Lower lobe of right lung (tissue), 2 donors: Measurements from ENCODE around the gene MDFI. TPM values are rescaled to one million over a fixed set of nuclear protein-coding genes. Genes with fewer than 3 reads are reported as not detected.

Experiments used
- ATAC-seq, 2 donors: fragments of 200-7000 bp; cut with Tn5 transposase; one replicate each; pipeline ENCODE4 v1.9.1; 2020 to 2022; ENCODE audit warnings: mild to moderate bottlenecking in 2 of 2, moderate library complexity in 2 of 2
- DNase-seq: peaks from one replicate; pipeline ENCODE4 v3.0.0-alpha.2; 2020
- H3K27ac ChIP-seq: fragments of 200-600 bp; one replicate; pipeline ENCODE4 v1.8.0; 2022
- H3K27me3 ChIP-seq: fragments of 200-600 bp; one replicate; pipeline ENCODE4 v1.8.0; 2022; ENCODE audit warnings: low read depth
- H3K36me3 ChIP-seq: fragments of 200-600 bp; one replicate; pipeline ENCODE4 v1.8.0; 2022; ENCODE audit warnings: mild to moderate bottlenecking
- H3K4me1 ChIP-seq: fragments of 200-600 bp; one replicate; pipeline ENCODE4 v1.8.0; 2022
- H3K4me3 ChIP-seq: fragments of 200-600 bp; one replicate; pipeline ENCODE4 v1.8.0; 2022; ENCODE audit warnings: mild to moderate bottlenecking
- H3K9me3 ChIP-seq: fragments of 200-600 bp; one replicate; pipeline ENCODE4 v1.8.0; 2022
- intact Hi-C: fragments of 100-400 bp; cut with DNase I; formaldehyde crosslinking; loops from one replicate; pipeline ENCODE4 v1.11.0; 2022
- microRNA-seq: library from miRNA; unstranded; fragments of <30 nt; microRNA quantifications from one replicate; pipeline ENCODE4 v1.2.0, GENCODE V29; 2020; ENCODE audit warnings: borderline number of aligned reads
- total RNA-seq: library from RNA; stranded (reverse); fragmentation: NEBNext Ultra II Directional; extraction: Animal tissue kit (Norgen Biotek cat#: 25700); gene quantifications from one replicate; pipeline ENCODE4 v1.2.1, GENCODE V29; 2021
- TF ChIP-seq, protein P1 (sequence below): fragments of 200-600 bp; IDR thresholded peaks from one replicate; pipeline ENCODE4 v1.8.0; 2022; ENCODE audit warnings: antibody characterized with exemption, mild to moderate bottlenecking
- donor health status: DM: no; HTN: yes; CAD: no; lungs with severe emphysema.

Gene MDFI
- total RNA-seq, 1 donor from 2014 or later, result 10.6 TPM

DNA sequence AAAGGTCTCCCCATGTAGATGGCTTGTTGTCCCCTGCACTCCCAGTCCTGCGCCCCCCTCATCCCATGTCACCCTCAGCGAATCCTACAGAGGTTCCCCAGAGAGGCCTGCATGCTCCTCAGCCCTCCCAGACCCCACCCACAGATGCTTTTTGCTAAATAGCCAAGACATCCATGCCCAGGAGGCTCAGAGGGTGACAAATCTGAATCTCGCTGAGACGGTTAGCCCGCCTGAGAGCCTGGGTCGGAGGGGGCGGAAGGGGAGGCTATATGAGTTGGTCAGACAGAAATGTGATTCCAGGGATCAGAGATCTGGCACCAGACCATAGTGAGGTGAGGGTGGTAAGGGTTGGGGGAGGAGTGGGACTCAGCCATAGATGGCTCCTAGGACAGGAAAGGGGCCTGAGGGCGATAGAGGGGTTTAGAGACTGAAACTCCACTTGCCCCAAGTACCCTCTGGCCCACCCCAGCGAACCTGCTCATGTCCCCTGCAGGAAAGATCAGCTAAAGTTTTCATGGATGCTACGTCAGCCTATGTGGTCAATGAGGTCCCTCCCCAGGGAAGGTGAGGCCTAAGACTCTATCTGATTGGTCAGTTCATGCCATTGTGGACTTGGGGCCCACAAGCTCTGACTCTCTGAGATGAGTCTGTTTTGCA is 63.9 kb downstream of the MDFI start:
- intact Hi-C loops, result no loop called here
- Histone ChIP-seq H3K4me3 (no peak overlapping the region), H3K27me3 (no peaks in the 10 kb centered on the region), H3K9me3 (no peaks in the 10 kb centered on the region), H3K27ac (no peak overlapping the region), H3K4me1 (peaks cover 29% of the 10 kb centered on the region), H3K36me3 (peaks cover 16% of the 10 kb centered on the region)
- ATAC-seq (no peak), DNase-seq (no peak)
- TF ChIP-seq, protein P1, sequence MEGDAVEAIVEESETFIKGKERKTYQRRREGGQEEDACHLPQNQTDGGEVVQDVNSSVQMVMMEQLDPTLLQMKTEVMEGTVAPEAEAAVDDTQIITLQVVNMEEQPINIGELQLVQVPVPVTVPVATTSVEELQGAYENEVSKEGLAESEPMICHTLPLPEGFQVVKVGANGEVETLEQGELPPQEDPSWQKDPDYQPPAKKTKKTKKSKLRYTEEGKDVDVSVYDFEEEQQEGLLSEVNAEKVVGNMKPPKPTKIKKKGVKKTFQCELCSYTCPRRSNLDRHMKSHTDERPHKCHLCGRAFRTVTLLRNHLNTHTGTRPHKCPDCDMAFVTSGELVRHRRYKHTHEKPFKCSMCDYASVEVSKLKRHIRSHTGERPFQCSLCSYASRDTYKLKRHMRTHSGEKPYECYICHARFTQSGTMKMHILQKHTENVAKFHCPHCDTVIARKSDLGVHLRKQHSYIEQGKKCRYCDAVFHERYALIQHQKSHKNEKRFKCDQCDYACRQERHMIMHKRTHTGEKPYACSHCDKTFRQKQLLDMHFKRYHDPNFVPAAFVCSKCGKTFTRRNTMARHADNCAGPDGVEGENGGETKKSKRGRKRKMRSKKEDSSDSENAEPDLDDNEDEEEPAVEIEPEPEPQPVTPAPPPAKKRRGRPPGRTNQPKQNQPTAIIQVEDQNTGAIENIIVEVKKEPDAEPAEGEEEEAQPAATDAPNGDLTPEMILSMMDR, result no peak

GRCh38 chr6:41702771-41703494 is 64.7 kb downstream of the MDFI start:
- peaks cover 14% of the 10 kb centered on the region for H3K36me3 ChIP-seq
- H3K27me3 ChIP-seq, result no peaks in the 10 kb centered on the region
- TF ChIP-seq, protein P1, result no peak
- intact Hi-C loops, result no loop called here
- H3K4me1 ChIP-seq, result peaks cover 36% of the 10 kb centered on the region
- no peak for DNase-seq
- no peaks in the 10 kb centered on the region for H3K9me3 ChIP-seq
- no peak for ATAC-seq
- H3K4me3 ChIP-seq, result no peak overlapping the region
- no peak overlapping the region for H3K27ac ChIP-seq

Small RNAs within 50 kb of the gene (microRNA-seq; reads per million reads assigned to microRNA genes)
- gene MIR4641, result not detected

Other genes starting within 250 kb of the MDFI start
- 30.0 TPM for gene FOXP4, start 92.1 kb upstream of the MDFI start, total RNA-seq
- gene TFEB, start 97.1 kb downstream of the MDFI start, total RNA-seq, result 36.5 TPM
- gene PGC, start 108.9 kb downstream of the MDFI start, total RNA-seq, result 947 TPM
- gene FRS3, start 141.4 kb downstream of the MDFI start, total RNA-seq, result 5.9 TPM
- 12.1 TPM for gene PRICKLE4, start 142.3 kb downstream of the MDFI start, total RNA-seq
- gene TOMM6, start 149.2 kb downstream of the MDFI start, total RNA-seq, result 134 TPM